HCT116 (cell line): ENCODE results near the gene BTNL2. TPM values are rescaled to one million over a fixed set of nuclear protein-coding genes. Genes with fewer than 3 reads are reported as not detected.

Experiments used
- ATAC-seq: fragments of 200-7000 bp; cut with Tn5 transposase; 2 replicates; pipeline ENCODE4 v1.9.1; 2020; ENCODE audit warnings: mild to moderate bottlenecking, moderate library complexity
- BruUV-seq: library from RNA; stranded (reverse); fragments of 400-500 nt; replicated peaks from 2 replicates; lab custom pipeline; 2021; lab: Mats Ljungman, UMichigan
- CTCF ChIA-PET: fragments of 300-600 bp; sonication (Branson Sonifier 250); formaldehyde crosslinking; loops from one replicate; lab custom pipeline; 2021; ENCODE audit warnings: antibody characterized with exemption; lab: Charles Lee
- POLR2A ChIA-PET: fragments of 300-600, 350-600 bp; sonication (Branson Sonifier 250); formaldehyde crosslinking; loops from one replicate; lab custom pipeline; 2021; ENCODE audit warnings: antibody characterized with exemption; lab: Charles Lee
- RAD21 ChIA-PET, 2 experiments: fragments of 300-600 bp; sonication (Branson Sonifier 250); formaldehyde crosslinking; loops; one replicate each; lab custom pipeline; 2023; ENCODE audit warnings: low total read pairs in 2 of 2; ENCODE audit not compliant: uncharacterized antibody in 2 of 2, unreplicated experiment in 2 of 2, low non-redundant PET in 1 of 2; lab: Charles Lee
- DNase-seq: peaks from one replicate; pipeline ENCODE4 v3.0.0-alpha.2; 2010; ENCODE audit warnings: low read depth, low spot score
- H2AFZ ChIP-seq: fragments of 200-600 bp; shearing (Covaris generic), sonication (generic); 2 replicates; pipeline ENCODE4 v1.6.1; 2017; ENCODE audit warnings: low read depth, mixed run types, mixed read lengths, antibody characterized with exemption, low read length; ENCODE audit not compliant: poor library complexity, severe bottlenecking
- H3K27ac ChIP-seq: 2 replicates; pipeline ENCODE4 v1.5.1; 2012; ENCODE audit warnings: low read depth, low read length
- H3K27me3 ChIP-seq: fragments of 200-600 bp; sonication (generic); 2 replicates; pipeline ENCODE4 v1.6.1; 2016; ENCODE audit warnings: mixed run types, low read length, mixed read lengths; ENCODE audit not compliant: insufficient read depth
- H3K36me3 ChIP-seq, 2 experiments: fragments of 200-500 bp in 1 of 2; fragments of 200-600 bp in 1 of 2; sonication (Bioruptor generic) in 1 of 2; sonication (generic) in 1 of 2; 2 replicates each; pipeline versions ENCODE4 v1.5.1 to v1.6.1; 2014 to 2016; ENCODE audit warnings: low read length in 2 of 2, inconsistent platforms in 1 of 2, mixed read lengths in 1 of 2, mixed run types in 1 of 2; ENCODE audit not compliant: insufficient read depth in 2 of 2, control insufficient read depth in 1 of 2
- H3K4me1 ChIP-seq, 2 experiments: fragments of 200-600 bp in 1 of 2; sonication (generic) in 1 of 2; 2 replicates each; pipeline versions ENCODE4 v1.5.1 to v1.6.1; 2012 to 2017; ENCODE audit warnings: low read length in 2 of 2, inconsistent platforms in 1 of 2, mild to moderate bottlenecking in 1 of 2, mixed read lengths in 1 of 2, mixed run types in 1 of 2, moderate library complexity in 1 of 2; ENCODE audit not compliant: insufficient read depth in 2 of 2, control insufficient read depth in 1 of 2
- H3K4me2 ChIP-seq: fragments of 200-600 bp; sonication (generic); 2 replicates; pipeline ENCODE4 v1.6.1; 2017; ENCODE audit warnings: mixed run types, low read length, mixed read lengths
- H3K4me3 ChIP-seq, 2 experiments: fragments of 200-600 bp in 1 of 2; sonication (generic) in 1 of 2; replicated peaks in 1 of 2; 2 replicates each; pipeline ENCODE4 v1.5.1; 2011 to 2016; ENCODE audit warnings: low read length in 2 of 2, control low read depth in 1 of 2, low read depth in 1 of 2, mild to moderate bottlenecking in 1 of 2, mixed read lengths in 1 of 2, mixed run types in 1 of 2
- H3K79me2 ChIP-seq: fragments of 200-600 bp; sonication (generic); 2 replicates; pipeline ENCODE4 v1.6.1; 2017; ENCODE audit warnings: mild to moderate bottlenecking, mixed run types, low read length, moderate library complexity, mixed read lengths; ENCODE audit not compliant: insufficient read depth
- H3K9ac ChIP-seq: fragments of 200-600 bp; sonication (generic); 2 replicates; pipeline ENCODE4 v1.6.1; 2016; ENCODE audit warnings: low read length, mixed read lengths
- H3K9me2 ChIP-seq: fragments of 200-600 bp; sonication (generic), shearing (Covaris generic); 2 replicates; pipeline ENCODE4 v1.6.1; 2017; ENCODE audit warnings: mixed run types, mild to moderate bottlenecking, moderate library complexity; ENCODE audit not compliant: insufficient read depth
- H3K9me3 ChIP-seq, 2 experiments: fragments of 200-500 bp in 1 of 2; fragments of 200-600 bp in 1 of 2; sonication (Bioruptor generic) in 1 of 2; sonication (generic) in 1 of 2; 2 replicates each; pipeline ENCODE4 v1.6.1; 2014 to 2017; ENCODE audit warnings: low read length in 2 of 2, mixed read lengths in 2 of 2, inconsistent platforms in 1 of 2, low read depth in 1 of 2, mild to moderate bottlenecking in 1 of 2, mixed run types in 1 of 2, moderate library complexity in 1 of 2; ENCODE audit not compliant: control insufficient read depth in 1 of 2, insufficient read depth in 1 of 2
- H4K20me1 ChIP-seq: fragments of 200-600 bp; sonication (generic), shearing (Covaris generic); 2 replicates; pipeline ENCODE4 v1.6.1; 2017; ENCODE audit warnings: mixed run types, mild to moderate bottlenecking, moderate library complexity; ENCODE audit not compliant: insufficient read depth
- CBX3 ChIP-seq: IDR thresholded peaks from 2 replicates; pipeline ENCODE4 v1.6.1; 2012; ENCODE audit warnings: low read depth
- CEBPB ChIP-seq: IDR thresholded peaks from 2 replicates; pipeline ENCODE4 v1.6.1; 2012; ENCODE audit warnings: low read depth
- CTCF ChIP-seq, 3 experiments: fragments of 200-600 bp in 1 of 3; sonication (generic) in 1 of 3; IDR thresholded peaks in 2 of 3; conservative IDR thresholded peaks in 1 of 3; 2 replicates each; pipeline ENCODE4 v1.5.1; 2012 to 2017; ENCODE audit warnings: low read depth in 2 of 3, low read length in 2 of 3, antibody characterized with exemption in 1 of 3, borderline replicate concordance in 1 of 3, control low read depth in 1 of 3, mild to moderate bottlenecking in 1 of 3, mixed read lengths in 1 of 3, mixed run types in 1 of 3, moderate library complexity in 1 of 3; ENCODE audit not compliant: insufficient read depth in 1 of 3
- ELF1 ChIP-seq: IDR thresholded peaks from 2 replicates; pipeline ENCODE4 v1.6.1; 2012; ENCODE audit warnings: low read depth, borderline replicate concordance
- EZH2 ChIP-seq: fragments of 200-600 bp; sonication (generic); IDR thresholded peaks from 2 replicates; pipeline ENCODE4 v1.6.1; 2017; ENCODE audit warnings: antibody characterized with exemption, mixed run types
- FOSL1 ChIP-seq: IDR thresholded peaks from 2 replicates; pipeline ENCODE4 v1.6.1; 2012; ENCODE audit warnings: low read depth
- JUND ChIP-seq: IDR thresholded peaks from 2 replicates; pipeline ENCODE4 v1.6.1; 2012
- SP1 ChIP-seq: IDR thresholded peaks from 2 replicates; pipeline ENCODE4 v1.6.1; 2012; ENCODE audit warnings: low read depth
- TCF7L2 ChIP-seq: IDR thresholded peaks from 2 replicates; pipeline ENCODE4 v1.7.0; 2011; ENCODE audit warnings: borderline replicate concordance, inconsistent platforms; ENCODE audit not compliant: insufficient read depth, insufficient read length; ENCODE audit errors: extremely low read depth
- ZFX ChIP-seq: fragments of 450-650 bp; IDR thresholded peaks from 2 replicates; pipeline ENCODE4 v1.6.1; 2017
- intact Hi-C: fragments of 100-400 bp; cut with micrococcal nuclease; formaldehyde crosslinking; loops from 2 replicates; pipeline ENCODE4 v1.10.0; 2022
- total RNA-seq: library from RNA; stranded (reverse); gene quantifications from one replicate; pipeline ENCODE4 v1.2.1, GENCODE V29; 2021; ENCODE audit not compliant: unreplicated experiment
- TF ChIP-seq, protein P1 (sequence below): IDR thresholded peaks from 2 replicates; pipeline ENCODE4 v1.6.1; 2012; ENCODE audit warnings: low read depth
- TF ChIP-seq, protein P2 (sequence below): IDR thresholded peaks from 2 replicates; pipeline ENCODE4 v1.6.1; 2011; ENCODE audit warnings: mild to moderate bottlenecking, low read length, moderate library complexity; ENCODE audit not compliant: insufficient replicate concordance; ENCODE audit errors: extremely low read depth

BTNL2 gene
- total RNA-seq, 1 experiment from 2014 or later = not detected

GRCh38 chr6:32379545-32379944 is 27.4 kb downstream of the BTNL2 start:
- no peaks in the 10 kb centered on the region for H4K20me1 ChIP-seq
- RAD21 ChIA-PET = no interaction called here
- H2AFZ ChIP-seq = no peak overlapping the region
- H3K79me2 ChIP-seq = no peaks in the 10 kb centered on the region
- H3K27ac ChIP-seq = no peak overlapping the region
- DNase-seq = no peak
- no peaks in the 10 kb centered on the region for H3K27me3 ChIP-seq
- no peaks in the 10 kb centered on the region for H3K9me2 ChIP-seq
- no peak overlapping the region for H3K4me3 ChIP-seq
- CTCF ChIA-PET = no interaction called here
- H3K9ac ChIP-seq = no peak overlapping the region
- no peak overlapping the region for H3K4me2 ChIP-seq
- H3K4me1 ChIP-seq = peaks cover 0 to under 1% of the 10 kb centered on the region in 2 experiments; a peak in 1 of 4 replicates
- no peaks in the 10 kb centered on the region for H3K9me3 ChIP-seq
- BruUV-seq = no TSS peak
- POLR2A ChIA-PET = no interaction called here
- intact Hi-C loops = no loop called here
- no peak for ATAC-seq
- TF ChIP-seq SP1 (no peak), CBX3 (no peak), TCF7L2 (no peak), ELF1 (no peak)
- no peaks in the 10 kb centered on the region for H3K36me3 ChIP-seq

DNA sequence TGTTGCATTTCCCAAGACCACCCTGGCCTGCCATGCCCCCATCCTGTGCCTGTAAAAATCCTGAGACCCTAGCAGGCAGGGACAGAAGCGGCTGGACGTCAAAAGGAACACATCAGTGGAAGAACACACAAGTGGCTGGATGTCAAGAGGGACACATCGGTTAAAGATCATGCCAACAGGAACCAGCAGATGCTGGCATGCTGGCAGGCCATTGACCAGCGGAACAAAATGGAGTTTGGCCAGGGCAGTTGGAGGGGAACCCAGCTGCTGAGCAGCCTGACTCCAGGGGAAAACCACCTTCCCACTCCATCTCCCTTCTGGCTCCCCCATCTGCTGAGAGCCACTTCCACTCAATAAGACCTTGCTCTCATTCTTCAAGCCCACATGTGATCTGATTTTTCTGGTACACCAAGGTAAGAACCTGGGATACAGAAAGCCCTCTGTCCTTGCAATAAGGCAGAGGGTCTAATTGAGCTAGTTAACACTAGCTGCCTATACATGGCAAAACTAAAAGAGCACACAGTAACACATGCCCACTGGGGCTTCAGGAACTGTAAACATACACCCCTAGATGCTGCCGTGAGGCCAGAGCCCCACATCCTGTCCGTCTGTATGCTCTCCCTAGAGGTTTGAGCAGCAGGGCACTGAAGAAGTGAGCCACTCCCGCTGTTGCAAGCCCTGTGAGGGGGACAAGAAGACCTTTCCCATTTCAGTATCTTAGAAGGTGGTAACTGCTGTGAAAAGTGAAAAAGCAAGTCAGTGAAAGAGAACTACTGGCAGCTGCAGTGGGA is 31.0 kb downstream of the BTNL2 start:
- Histone ChIP-seq H3K4me2 (no peak overlapping the region), H4K20me1 (no peaks in the 10 kb centered on the region), H3K27ac (no peak overlapping the region), H3K9ac (no peak overlapping the region), H3K4me3 (no peak overlapping the region), H3K9me3 (no peaks in the 10 kb centered on the region), H2AFZ (no peak overlapping the region), H3K79me2 (no peaks in the 10 kb centered on the region), H3K9me2 (no peaks in the 10 kb centered on the region), H3K4me1 (peaks cover 2 to 20% of the 10 kb centered on the region in 2 experiments; a peak in 2 of 4 replicates), H3K36me3 (no peaks in the 10 kb centered on the region), H3K27me3 (no peaks in the 10 kb centered on the region)
- ATAC-seq = no peak
- ChIA-PET POLR2A (no interaction called here), CTCF (no interaction called here), RAD21 (no interaction called here)
- BruUV-seq = no TSS peak
- intact Hi-C loops = no loop called here
- no peak for DNase-seq
- TF ChIP-seq FOSL1 (no peak), ZFX (no peak), SP1 (no peak), JUND (no peak), CEBPB (no peak), CTCF (IDR thresholded peaks at IDR 0.05 in 2 of 3, conservative IDR thresholded peaks at IDR 0.05 in 1 of 3; ENCODE audit: borderline replicate concordance in 1 of 3, insufficient read depth in 1 of 3, low read depth in 2 of 3, low read length in 2 of 3) (no peak), EZH2 (no peak)
- TF ChIP-seq, protein P1, sequence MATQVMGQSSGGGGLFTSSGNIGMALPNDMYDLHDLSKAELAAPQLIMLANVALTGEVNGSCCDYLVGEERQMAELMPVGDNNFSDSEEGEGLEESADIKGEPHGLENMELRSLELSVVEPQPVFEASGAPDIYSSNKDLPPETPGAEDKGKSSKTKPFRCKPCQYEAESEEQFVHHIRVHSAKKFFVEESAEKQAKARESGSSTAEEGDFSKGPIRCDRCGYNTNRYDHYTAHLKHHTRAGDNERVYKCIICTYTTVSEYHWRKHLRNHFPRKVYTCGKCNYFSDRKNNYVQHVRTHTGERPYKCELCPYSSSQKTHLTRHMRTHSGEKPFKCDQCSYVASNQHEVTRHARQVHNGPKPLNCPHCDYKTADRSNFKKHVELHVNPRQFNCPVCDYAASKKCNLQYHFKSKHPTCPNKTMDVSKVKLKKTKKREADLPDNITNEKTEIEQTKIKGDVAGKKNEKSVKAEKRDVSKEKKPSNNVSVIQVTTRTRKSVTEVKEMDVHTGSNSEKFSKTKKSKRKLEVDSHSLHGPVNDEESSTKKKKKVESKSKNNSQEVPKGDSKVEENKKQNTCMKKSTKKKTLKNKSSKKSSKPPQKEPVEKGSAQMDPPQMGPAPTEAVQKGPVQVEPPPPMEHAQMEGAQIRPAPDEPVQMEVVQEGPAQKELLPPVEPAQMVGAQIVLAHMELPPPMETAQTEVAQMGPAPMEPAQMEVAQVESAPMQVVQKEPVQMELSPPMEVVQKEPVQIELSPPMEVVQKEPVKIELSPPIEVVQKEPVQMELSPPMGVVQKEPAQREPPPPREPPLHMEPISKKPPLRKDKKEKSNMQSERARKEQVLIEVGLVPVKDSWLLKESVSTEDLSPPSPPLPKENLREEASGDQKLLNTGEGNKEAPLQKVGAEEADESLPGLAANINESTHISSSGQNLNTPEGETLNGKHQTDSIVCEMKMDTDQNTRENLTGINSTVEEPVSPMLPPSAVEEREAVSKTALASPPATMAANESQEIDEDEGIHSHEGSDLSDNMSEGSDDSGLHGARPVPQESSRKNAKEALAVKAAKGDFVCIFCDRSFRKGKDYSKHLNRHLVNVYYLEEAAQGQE = no peak
- TF ChIP-seq, protein P2, sequence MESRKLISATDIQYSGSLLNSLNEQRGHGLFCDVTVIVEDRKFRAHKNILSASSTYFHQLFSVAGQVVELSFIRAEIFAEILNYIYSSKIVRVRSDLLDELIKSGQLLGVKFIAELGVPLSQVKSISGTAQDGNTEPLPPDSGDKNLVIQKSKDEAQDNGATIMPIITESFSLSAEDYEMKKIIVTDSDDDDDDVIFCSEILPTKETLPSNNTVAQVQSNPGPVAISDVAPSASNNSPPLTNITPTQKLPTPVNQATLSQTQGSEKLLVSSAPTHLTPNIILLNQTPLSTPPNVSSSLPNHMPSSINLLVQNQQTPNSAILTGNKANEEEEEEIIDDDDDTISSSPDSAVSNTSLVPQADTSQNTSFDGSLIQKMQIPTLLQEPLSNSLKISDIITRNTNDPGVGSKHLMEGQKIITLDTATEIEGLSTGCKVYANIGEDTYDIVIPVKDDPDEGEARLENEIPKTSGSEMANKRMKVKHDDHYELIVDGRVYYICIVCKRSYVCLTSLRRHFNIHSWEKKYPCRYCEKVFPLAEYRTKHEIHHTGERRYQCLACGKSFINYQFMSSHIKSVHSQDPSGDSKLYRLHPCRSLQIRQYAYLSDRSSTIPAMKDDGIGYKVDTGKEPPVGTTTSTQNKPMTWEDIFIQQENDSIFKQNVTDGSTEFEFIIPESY = no peak
